Non-pigmented ciliary epithelial cell (primary cell): ENCODE measurements around the gene LAMB4.
A peak's percentile ranks its signal among the peaks of the same experiment; 100 is the strongest.

Experiments
- DNase-seq: peaks from one replicate; pipeline ENCODE4 v3.0.0-alpha.2; 2010; ENCODE audit warnings: low read depth

LAMB4 gene

DNA sequence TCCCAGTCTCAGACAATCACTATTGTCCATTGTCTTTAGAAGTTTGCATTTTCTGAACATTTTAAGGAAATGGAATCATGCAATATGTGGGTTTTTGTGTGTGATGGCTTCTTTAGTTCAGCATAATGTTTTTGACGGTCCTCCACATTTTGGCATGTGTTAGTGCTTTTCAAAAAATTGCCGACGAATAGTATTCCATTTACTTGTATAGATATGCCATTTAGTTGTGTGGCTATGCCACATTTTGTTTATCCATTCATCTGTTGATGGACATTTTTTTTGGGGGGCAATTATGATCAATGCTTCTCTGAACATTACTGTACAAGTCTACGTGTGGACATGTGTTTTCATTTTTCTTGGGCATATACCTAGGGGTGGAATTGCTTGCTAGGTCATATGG, 12.0 kb upstream of the LAMB4 start:
- no peak for DNase-seq

DNA sequence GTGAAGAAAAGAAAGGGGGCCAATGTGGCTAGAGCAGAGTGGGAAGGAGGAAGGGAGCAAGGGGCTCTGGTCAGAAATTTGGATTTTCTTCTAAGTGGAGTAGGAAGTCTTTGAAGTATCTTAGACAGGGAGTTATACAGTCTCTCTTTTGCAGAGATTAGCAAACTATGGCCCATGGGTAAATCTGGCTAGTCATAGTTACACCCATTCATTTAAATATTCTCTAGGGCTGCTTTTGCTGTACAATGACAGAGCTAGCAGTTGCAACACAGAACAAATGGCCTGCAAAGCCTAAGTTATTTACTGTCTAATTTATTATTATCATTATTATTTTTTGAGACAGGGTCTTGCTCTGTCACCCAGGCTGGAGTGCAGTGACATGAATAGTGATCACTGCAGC, 10.5 kb upstream of the LAMB4 start:
- no peak for DNase-seq

DNA sequence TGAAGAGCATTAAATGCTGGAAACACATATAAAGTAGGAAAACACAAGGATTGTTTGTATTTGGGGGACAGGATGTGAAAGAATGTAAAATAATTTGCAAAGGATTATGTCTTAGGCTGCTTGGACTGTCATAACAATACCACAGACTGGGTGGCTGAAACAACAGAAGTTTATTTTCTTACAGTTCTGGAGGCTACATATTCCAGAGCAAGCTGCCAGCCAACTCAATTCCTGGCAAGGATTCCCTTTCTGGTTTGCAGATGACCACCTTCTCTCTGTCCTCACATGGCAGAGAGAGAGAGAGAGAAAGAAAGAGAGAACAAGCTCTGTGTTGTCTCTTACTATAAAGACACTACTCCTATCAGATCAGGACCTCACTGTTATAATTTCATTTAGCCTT, 8.8 kb upstream of the LAMB4 start:
- no peak for DNase-seq

DNA sequence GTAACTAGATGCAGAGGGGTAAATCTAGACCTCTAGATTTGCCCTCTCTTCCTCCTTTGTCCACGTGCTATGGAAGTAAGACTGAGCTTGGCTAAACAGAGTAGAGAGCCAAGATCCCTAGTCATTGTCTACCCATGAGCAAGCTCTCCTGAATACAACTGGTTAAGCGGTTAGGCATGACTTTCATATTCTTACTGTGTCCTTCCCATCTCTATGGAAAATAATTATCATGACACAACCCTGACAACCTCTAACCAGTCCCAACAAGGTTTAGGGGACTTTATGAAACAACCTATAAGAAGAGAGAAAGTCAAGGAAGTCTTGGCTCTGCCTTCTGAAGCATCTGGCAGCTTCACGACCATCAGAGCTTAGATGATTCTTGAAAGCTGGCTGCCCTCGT, 7.8 kb upstream of the LAMB4 start:
- no peak for DNase-seq

DNA sequence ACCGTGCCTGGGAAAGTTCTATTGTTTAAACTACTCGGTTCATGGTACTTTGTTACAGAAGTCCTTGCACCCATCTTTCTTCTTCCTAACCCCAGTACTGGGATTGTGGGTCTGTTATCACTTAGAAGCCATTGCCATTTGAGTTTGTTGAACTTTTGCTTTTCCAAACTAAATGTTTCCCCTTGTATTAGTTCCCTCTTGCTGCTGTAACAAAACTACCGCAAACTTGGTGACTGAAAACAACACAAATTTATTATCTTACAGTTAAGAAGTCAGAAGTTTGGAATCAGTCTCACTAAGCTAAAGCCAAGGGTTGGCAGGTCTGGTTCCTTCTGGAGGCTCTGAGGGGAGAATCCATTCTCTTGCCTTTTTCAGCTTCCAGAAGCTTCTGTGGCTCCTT, 6.9 kb upstream of the LAMB4 start:
- no peak for DNase-seq

DNA sequence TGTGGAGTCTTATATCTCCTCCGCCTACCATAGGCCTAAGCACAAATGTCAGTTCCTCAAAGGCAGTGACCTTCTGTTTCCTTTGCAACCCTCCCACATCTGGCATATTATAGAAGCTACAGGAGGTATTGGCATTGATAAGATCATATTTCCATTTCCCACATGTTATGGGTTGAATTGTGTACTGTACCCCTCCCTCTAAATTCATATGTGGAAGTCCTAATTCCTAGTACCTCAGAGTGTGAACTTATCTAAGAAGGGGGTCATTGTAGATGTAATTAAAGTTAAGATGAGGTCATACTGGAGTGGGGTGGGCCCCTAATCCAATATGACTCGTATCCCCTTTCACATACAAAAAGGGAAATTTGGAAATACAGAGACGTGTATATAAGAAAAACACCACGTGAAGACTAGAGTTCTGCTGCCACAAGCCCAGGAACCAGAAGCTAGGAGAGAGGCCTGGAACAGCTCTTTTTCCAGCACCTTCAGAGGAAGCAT, 6.1 kb upstream of the LAMB4 start:
- no peak for DNase-seq

DNA sequence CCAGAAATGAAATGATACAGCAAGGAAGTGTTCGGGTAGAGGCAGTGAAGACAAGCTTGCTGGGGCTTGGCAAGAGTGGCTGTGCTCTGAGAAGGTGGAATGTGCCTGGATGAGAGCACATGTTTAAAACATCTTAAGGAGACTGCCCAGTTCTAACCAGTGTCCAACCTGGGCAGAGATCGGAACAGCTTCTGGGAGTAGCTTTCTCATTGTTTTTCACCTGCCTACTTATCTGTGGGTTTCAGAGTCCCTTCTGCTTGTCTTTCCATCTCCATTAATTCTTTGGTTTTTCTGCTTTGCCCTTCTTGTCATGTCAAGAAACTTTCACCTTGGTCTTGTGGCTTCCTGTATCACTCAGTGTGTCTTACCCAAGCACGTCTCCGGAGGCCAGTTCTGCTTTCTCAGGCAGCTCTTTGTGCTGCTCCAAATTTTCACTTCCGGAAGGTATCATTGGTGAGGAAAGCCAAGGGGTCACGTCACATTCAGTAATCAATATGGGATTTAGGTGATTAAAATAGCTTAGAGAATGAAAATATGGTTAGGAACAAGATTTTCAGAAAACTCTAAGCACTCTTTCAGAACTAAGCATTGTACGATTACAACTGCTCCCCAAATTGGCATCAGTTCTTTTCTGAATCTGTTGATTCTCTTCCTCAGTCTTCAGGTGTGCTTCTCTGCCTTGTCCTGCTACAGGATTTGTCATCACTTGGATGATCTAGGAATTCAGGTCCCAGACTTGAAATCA, 5.5 kb upstream of the LAMB4 start:
- DNase-seq = no peak

DNA sequence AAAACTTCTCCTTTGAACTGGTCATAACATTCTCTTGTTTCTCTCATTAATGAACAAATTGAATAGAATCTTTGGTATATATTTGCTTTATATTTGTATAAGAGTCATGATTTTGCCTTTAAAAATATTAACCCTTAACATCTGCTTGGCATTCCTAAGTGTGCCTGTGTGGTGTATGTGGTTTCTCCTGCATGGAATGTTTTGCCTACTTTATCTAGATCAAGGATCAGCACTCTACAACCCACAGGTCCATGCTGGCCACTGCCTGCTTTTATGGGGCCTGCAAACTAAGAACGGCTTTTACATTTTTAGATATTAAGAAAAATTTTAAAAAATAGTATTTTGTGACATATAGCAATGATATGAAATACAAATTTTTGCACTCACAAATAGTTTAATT, 4.3 kb upstream of the LAMB4 start:
- no peak for DNase-seq

DNA sequence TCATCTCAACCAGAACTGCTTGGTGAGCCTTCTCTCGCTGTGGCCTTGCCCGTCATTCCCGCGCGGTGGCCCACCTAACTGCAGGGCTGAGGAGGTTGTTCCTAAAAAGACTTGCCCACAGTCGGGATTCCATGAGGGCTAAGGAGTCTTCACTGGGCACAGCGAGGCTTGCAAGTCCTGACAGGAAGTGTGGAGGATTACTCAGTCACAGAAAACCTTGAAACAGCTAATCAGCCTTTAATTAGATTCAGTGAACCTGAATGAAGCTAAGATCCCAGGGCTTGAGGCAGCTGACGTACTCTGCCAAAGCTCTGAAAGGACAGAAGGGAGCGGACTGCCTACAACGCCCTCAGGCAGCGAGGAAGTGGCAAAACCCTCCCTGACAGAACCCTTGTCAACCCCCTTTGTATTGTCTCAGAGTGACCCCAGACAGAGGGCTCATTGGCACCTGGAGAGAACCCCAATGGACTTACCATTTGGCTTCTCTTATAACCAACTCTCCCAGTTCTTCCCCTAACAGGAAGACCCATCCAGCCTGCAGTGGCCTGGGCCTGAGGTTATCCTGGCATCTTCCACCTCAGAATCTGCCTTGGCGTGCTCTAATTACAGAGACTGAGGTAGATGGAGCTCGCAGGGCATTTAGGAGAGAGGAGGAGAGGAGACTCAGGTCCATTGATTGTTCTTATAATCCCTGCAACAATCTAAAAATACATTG, 2.5 kb upstream of the LAMB4 start:
- DNase-seq = peak; percentile 31

DNA sequence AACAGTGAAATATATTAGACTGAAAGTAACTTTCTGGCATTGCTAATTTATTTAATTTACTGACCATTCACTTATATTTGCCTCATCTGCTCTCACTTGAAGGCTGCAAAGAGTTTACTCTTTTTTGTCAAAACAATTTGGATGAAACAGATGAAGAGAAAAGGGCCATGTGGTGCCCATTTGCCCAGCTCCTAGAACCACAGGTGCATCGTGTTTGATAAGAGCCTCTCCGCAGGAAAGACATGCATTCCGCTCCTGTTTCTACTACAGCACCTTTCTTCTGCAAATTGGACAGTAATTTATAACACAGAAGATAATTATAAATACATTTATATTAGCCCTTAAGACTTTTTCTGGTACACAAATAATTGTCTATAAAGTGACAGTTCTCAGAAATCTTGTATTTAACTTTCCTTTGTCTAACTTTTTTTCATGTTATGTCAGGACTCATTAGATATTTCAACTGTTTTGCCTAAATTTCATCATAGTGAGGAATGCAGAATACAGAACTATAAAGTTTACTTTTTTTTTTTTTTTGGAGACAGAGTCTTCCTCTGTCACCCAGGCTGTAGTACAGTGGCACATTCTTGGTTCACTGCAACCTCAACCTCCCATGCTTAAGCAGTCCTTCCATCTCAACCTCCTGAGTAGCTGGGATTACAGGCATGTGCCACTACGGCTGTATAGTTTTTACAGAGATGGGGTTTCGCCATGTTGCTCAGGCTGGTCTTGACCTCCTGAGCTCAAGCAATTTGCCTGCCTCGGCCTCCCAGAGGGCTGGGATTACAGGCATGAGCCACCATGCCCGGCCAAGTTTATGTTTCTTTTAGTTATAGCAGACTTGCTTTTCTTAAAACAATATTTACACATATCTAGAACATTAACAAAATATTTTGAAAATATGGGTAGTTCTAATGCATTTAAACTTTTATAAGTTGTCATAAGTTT, 869 bp downstream of the LAMB4 start:
- no peak for DNase-seq

DNA sequence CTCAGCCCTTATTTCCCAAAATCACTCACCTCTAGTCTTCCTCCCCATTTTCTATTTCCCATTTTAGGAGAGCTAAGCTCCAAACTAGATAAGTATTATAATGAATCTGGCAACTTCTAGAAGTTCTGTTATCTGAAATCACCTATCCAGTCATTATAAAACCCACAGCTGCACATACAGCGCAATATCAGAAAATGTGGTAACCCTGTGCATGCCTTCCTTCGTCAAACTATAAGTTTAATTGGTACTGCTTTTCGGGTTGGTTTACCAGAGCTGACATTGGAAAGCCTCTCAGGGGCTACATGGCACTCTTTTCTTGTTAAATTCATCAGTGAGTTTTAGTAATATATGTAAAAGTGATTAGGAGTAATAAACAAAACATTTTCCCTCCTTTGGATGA, 1.6 kb downstream of the LAMB4 start:
- DNase-seq = no peak

DNA sequence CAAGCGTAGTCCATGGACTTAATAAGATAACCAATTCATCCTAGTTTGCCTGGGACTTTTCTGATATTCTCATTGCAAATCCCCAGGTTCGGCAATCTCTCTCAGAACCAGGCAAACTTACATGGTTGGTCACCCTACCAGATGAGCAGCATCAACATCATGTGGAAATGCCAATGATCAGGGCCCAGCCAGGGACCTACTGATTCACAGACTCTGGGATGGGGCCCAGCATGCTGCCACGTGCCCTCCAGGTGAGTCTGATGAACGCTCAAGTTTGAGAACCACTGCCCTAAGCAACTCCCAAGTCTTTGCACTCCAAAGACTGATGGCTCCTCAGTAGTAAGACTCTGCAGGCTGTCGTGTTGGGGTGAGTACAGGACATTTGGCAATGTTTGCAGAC, 2.7 kb downstream of the LAMB4 start:
- no peak for DNase-seq

DNA sequence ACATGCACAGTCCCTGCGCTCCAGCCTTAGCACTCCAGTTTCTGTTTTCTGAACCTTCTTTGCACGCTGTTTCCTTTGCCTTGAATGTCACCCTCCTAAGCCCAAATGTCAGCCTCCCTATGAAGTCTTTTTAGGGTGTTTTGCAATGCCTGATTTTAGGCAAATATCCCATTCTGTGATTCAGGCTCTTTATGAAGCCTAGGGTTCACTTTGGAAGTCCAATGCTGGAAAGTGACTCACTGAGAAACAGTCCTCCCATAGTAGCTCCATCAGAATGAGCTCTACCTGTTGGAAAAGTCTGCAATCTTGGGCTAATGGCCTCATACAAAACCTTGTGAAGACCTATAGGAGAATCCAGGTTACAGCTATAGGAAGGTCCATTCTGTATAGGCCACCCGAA, 5.3 kb downstream of the LAMB4 start:
- no peak for DNase-seq

DNA sequence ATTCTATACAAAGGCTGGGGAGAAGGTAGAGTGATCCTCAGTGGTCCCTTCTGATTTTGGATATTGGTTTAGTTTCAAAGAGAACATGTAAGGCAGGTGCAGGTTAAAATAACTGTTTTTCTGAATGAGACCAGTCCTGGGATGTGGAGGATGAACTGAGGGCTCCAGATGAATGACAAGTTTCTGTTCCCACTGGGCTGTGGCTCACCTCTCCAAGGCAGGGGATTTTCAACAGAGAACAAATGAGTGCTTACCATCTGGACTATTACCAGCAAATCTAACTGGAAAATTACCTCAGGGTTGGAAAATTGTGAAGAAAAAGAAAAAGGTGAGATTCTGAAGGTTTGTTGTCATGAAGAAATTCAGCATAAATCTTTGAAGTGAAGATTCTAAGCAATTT, 8.0 kb downstream of the LAMB4 start:
- no peak for DNase-seq

DNA sequence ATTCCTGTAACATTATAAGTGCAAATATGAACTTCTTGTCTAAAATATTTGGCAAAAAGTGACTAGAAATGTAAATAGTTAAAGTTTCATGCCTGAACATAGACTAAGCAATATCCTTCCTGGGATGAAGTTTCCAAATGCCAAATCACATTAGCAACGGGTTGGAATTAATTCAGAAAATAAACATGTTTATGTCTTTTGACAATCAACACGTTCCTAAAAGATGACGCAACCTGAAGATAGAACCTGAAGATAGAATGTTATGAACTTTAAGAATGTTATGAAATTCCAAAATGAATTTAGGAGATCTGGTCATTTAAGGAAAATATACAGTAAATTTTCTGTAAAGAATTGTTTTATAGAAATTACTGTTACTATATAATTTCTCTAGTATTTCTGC, 9.2 kb downstream of the LAMB4 start:
- DNase-seq = no peak

DNA sequence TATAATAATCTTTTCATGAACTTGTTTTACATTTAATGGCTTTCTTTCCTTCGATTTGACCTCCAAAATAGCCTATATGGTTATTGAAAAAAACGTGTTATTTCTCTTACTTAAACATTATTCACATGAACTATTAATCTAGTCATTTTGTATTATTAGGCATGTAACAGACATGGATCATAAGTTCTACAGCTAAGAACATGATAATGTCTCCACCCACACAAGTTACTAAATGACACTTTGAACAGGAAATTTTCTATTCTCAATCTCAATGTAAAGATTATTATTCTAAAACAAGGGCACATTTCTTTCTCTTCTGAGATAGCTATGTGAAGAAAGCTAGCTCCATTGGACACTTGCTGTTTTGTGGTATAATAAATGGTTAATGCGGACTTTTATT, 10.0 kb downstream of the LAMB4 start:
- no peak for DNase-seq

DNA sequence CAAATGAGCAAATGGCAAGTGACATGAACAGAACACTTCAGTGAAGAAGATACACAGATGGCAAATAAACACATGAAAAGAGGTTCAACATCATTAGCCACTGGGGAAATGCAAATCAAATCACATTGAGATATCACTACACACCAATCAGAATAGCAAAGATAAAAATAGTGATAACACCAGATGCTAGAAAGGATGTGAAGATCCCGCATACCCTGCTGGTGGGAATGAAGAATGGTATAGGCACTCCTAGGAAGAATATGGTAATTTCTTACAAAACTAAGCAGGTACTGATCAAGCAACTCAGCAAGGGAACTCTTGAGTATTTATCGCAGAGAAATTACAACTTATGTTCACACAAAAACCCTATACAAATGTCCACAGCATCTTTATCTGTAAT, 11.2 kb downstream of the LAMB4 start:
- no peak for DNase-seq

DNA sequence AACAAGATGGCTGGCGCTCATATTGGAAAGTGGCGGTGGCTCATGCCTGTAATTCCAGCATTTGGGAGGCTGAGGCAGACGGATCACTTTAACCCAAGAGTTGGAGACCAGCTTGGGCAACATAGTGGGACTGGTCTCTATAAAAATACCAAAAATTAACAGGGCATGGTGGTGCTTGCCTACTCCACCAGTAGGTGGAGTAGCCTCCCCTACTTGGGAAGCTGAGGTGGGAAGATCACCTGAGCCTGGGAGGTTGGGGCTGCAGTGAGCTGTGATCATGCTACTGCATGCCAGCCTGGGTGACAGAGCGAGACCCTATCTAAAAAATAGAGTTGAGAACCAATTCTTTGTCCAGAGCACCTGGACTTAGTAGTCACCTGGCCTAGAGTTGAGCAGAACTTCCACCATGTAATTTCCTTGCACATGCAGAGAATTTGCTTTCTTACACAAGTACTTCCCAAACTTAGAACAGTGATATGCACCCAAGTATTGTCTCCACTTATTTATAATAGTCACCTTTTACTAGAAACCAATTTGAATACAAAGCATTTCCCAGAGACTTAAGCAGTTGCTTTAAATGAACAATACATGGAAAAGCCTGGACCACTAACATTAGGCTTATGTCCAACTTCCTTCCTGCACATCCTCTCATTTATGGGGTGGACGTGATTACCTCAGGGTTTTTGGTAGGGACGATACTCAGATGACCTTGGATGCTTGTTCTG, 15.9 kb downstream of the LAMB4 start:
- no peak for DNase-seq

DNA sequence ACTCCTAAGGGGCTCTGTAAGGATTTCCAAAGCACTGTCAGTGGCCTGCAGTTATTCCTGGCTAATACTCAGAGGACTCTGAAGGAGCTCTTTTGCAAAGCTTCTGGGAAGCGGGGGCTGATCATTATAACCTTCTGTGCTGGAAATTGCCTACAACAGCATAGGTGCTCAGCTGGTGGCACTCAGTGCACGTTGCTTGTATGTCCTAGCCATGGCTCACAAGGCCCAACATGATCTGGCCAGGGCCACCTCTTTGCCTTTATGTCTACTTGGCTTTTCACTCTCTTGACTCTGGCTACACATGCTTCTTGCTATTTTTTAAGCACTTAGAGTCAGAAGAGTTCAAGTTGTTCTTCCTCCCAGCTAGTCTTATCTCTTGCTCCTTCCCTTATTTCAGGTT, 17.5 kb downstream of the LAMB4 start:
- no peak for DNase-seq

DNA sequence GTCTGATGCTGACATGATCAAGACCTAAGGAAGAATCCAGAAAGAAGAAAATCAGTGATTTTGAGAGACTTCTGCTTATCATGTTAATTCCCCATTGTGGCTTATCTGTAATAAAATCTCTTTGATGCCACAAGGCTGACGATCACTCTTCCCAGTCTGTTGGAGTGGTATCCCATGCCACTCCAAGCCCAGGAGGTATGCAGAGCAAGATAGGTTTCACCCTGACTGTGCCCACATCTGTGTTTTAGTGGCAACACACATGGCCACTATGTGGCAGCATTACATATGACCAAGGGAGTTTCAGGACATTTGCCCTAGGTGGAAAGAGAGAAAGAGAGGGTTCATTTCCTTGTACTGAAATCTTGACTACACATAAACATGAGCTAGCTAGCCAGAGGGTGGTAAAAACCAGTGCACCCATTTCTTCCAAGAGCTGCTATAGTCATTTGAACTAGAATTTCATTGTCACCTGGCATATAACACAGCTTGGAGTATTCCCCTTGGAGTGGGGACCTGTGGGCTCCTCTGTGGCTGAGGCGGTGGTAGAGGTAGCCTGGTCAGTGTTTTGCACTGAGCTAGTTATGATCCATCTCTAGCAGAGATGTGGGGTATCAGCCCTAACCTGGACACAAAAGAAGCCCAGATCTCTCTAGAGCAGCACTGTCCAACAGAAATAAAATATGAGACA, 20.8 kb downstream of the LAMB4 start:
- no peak for DNase-seq

DNA sequence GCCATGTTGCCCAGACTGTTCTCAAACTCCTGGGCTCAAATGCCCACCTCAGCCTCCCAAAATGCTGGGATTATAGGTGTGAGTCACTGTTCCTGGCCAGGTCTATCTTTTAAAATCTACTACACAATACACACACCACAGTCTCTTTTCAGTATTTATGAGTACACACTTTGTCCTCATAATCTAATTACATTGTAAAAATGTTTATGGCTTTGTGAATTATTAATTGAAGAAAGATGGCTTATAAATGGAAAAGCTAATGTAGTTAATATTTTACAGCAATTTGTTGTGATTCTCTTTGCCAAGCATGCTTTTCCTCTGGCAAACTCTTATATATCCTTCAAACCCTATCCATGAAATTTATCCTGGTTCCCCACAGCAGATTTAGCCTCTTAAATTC, 22.0 kb downstream of the LAMB4 start:
- DNase-seq = no peak
